Hematopoietic multipotent progenitor cell treated with erythropoietin and hydrocortisone succinate and interleukin-3 and kit ligand, for 4 days (in vitro differentiated cells): Measurements from ENCODE around the gene PKIB.
A peak's percentile ranks its signal among the peaks of the same experiment; 100 is the strongest.
"Not testable (repeated sequence)": the region's sequence is repeated elsewhere in the genome, so short reads cannot be mapped to it uniquely, and the experiment has no call there.

ENCODE experiments used
- DNase-seq: peaks from one replicate; pipeline ENCODE4 v3.0.0-alpha.2; 2015

PKIB gene

GRCh38 chr6:122712448-122713137 lies 102.4 kb downstream of the PKIB start:
- peak; percentile 69 for DNase-seq

- peak; percentile 63 for DNase-seq
Observed at GRCh38 chr6:122713138-122713537, 102.9 kb downstream of the PKIB start.

- peak; percentile 22 for DNase-seq
Observed at GRCh38 chr6:122714059-122714458, 103.9 kb downstream of the PKIB start.

- no peak for DNase-seq
Observed at GRCh38 chr6:122715725-122716124, 105.5 kb downstream of the PKIB start.

- no peak for DNase-seq
Observed at GRCh38 chr6:122717350-122717749, 107.1 kb downstream of the PKIB start.

GRCh38 chr6:122718616-122719015 lies 108.4 kb downstream of the PKIB start:
- DNase-seq = no peak

- DNase-seq = no peak
Observed at GRCh38 chr6:122719176-122719575, 109.0 kb downstream of the PKIB start.

- DNase-seq = no peak
Observed at GRCh38 chr6:122722746-122723145, 112.5 kb downstream of the PKIB start.

GRCh38 chr6:122726649-122727048 lies 116.4 kb downstream of the PKIB start:
- peak; percentile 72 for DNase-seq

- DNase-seq = no peak
Observed at GRCh38 chr6:122727244-122727643, 117.0 kb downstream of the PKIB start.

GRCh38 chr6:122730334-122730733 lies 120.1 kb downstream of the PKIB start:
- no peak for DNase-seq

- DNase-seq = peak; percentile 71
Observed at GRCh38 chr6:122730775-122731386, 120.7 kb downstream of the PKIB start.

- no peak for DNase-seq
Observed at GRCh38 chr6:122733259-122733658, 123.1 kb downstream of the PKIB start.

- DNase-seq = no peak
Observed at GRCh38 chr6:122734529-122735395, 124.6 kb downstream of the PKIB start.

GRCh38 chr6:122735582-122735981 lies 125.4 kb downstream of the PKIB start:
- DNase-seq = no peak

- no peak for DNase-seq
Observed at GRCh38 chr6:122736163-122736562, 126.0 kb downstream of the PKIB start.

- DNase-seq = no peak
Observed at GRCh38 chr6:122736616-122737015, 126.4 kb downstream of the PKIB start.

- DNase-seq = peak; percentile 55
Observed at GRCh38 chr6:122740091-122740490, 129.9 kb downstream of the PKIB start.

- DNase-seq = peak; percentile 57
Observed at GRCh38 chr6:122740936-122741335, 130.7 kb downstream of the PKIB start.

- peak; percentile 50 for DNase-seq
Observed at GRCh38 chr6:122744247-122744646, 134.0 kb downstream of the PKIB start.

- not testable (repeated sequence) for DNase-seq
Observed at GRCh38 chr6:122744856-122745255, 134.7 kb downstream of the PKIB start.

- DNase-seq = no peak
Observed at GRCh38 chr6:122746688-122747087, 136.5 kb downstream of the PKIB start.

- peak; percentile 82 for DNase-seq
Observed at GRCh38 chr6:122747573-122747972, 137.4 kb downstream of the PKIB start.

GRCh38 chr6:122748945-122749344 lies 138.7 kb downstream of the PKIB start:
- DNase-seq = not testable (repeated sequence)
